ENCODE measurements around the gene DLG2. TPM values are rescaled to one million over a fixed set of nuclear protein-coding genes. Genes with fewer than 3 reads are reported as not detected.
"Not testable (repeated sequence)": the region's sequence is repeated elsewhere in the genome, so short reads cannot be mapped to it uniquely, and the experiment has no call there.

Gene DLG2
- total RNA-seq, 1 donor from 2014 or later, result 5.9 TPM

- Mint-ChIP-seq H3K27ac (no peak overlapping the region), H3K4me1 (ENCODE audit: unreplicated experiment) (no peaks in the 10 kb centered on the region), H3K27me3 (peaks cover 6% of the 10 kb centered on the region), H3K9me3 (no peaks in the 10 kb centered on the region), H3K36me3 (no peaks in the 10 kb centered on the region), H3K4me3 (peak overlapping the region; percentile 40)
- TF ChIP-seq CTCF (conservative IDR thresholded peaks at IDR 0.05), result no peak
- no peak for DNase-seq (ENCODE audit: extremely low spot score, unreplicated experiment)
These were observed 1310.1 kb downstream of the DLG2 start for GRCh38 chr11:84316866-84317555.

- H3K4me3 Mint-ChIP-seq, result no peak overlapping the region
- H3K4me1 Mint-ChIP-seq (ENCODE audit: unreplicated experiment), result no peaks in the 10 kb centered on the region
- no peaks in the 10 kb centered on the region for H3K36me3 Mint-ChIP-seq
- no peaks in the 10 kb centered on the region for H3K9me3 Mint-ChIP-seq
- no peak overlapping the region for H3K27ac Mint-ChIP-seq
- peaks cover 6% of the 10 kb centered on the region for H3K27me3 Mint-ChIP-seq
- TF ChIP-seq CTCF (conservative IDR thresholded peaks at IDR 0.05), result no peak
- DNase-seq (ENCODE audit: extremely low spot score, unreplicated experiment), result no peak
These were observed 1313.2 kb downstream of the DLG2 start for GRCh38 chr11:84313830-84314359.

- Mint-ChIP-seq H3K9me3 (no peaks in the 10 kb centered on the region), H3K4me3 (no peak overlapping the region), H3K36me3 (no peaks in the 10 kb centered on the region), H3K27me3 (no peaks in the 10 kb centered on the region), H3K4me1 (ENCODE audit: unreplicated experiment) (no peaks in the 10 kb centered on the region), H3K27ac (no peak overlapping the region)
- DNase-seq (ENCODE audit: extremely low spot score, unreplicated experiment), result no peak
- no peak for TF ChIP-seq CTCF (conservative IDR thresholded peaks at IDR 0.05)
These were observed 1316.9 kb downstream of the DLG2 start for GRCh38 chr11:84310268-84310667.

- not testable (repeated sequence) for H3K36me3 Mint-ChIP-seq; DNase-seq (ENCODE audit: extremely low spot score, unreplicated experiment); H3K27me3 Mint-ChIP-seq; H3K4me1 Mint-ChIP-seq (ENCODE audit: unreplicated experiment); H3K27ac Mint-ChIP-seq; H3K4me3 Mint-ChIP-seq; H3K9me3 Mint-ChIP-seq
These were observed 1318.7 kb downstream of the DLG2 start for GRCh38 chr11:84308491-84308890.

GRCh38 chr11:84300092-84300491 lies 1327.1 kb downstream of the DLG2 start:
- H3K27ac Mint-ChIP-seq, result no peak overlapping the region
- no peak overlapping the region for H3K4me3 Mint-ChIP-seq
- H3K4me1 Mint-ChIP-seq (ENCODE audit: unreplicated experiment), result no peaks in the 10 kb centered on the region
- TF ChIP-seq CTCF (conservative IDR thresholded peaks at IDR 0.05), result no peak
- no peaks in the 10 kb centered on the region for H3K36me3 Mint-ChIP-seq
- no peaks in the 10 kb centered on the region for H3K27me3 Mint-ChIP-seq
- no peak for DNase-seq (ENCODE audit: extremely low spot score, unreplicated experiment)
- no peaks in the 10 kb centered on the region for H3K9me3 Mint-ChIP-seq

GRCh38 chr11:84297570-84297969 lies 1329.6 kb downstream of the DLG2 start:
- H3K9me3 Mint-ChIP-seq, result no peaks in the 10 kb centered on the region
- H3K27me3 Mint-ChIP-seq, result no peaks in the 10 kb centered on the region
- TF ChIP-seq CTCF (conservative IDR thresholded peaks at IDR 0.05), result no peak
- H3K36me3 Mint-ChIP-seq, result no peaks in the 10 kb centered on the region
- no peaks in the 10 kb centered on the region for H3K4me1 Mint-ChIP-seq (ENCODE audit: unreplicated experiment)
- no peak for DNase-seq (ENCODE audit: extremely low spot score, unreplicated experiment)
- no peak overlapping the region for H3K4me3 Mint-ChIP-seq
- no peak overlapping the region for H3K27ac Mint-ChIP-seq
